ENCODE results near the gene PIP. TPM values are rescaled to one million over a fixed set of nuclear protein-coding genes. Genes with fewer than 3 reads are reported as not detected.

The PIP gene
- total RNA-seq, 1 experiment from 2014 or later = not detected

DNA sequence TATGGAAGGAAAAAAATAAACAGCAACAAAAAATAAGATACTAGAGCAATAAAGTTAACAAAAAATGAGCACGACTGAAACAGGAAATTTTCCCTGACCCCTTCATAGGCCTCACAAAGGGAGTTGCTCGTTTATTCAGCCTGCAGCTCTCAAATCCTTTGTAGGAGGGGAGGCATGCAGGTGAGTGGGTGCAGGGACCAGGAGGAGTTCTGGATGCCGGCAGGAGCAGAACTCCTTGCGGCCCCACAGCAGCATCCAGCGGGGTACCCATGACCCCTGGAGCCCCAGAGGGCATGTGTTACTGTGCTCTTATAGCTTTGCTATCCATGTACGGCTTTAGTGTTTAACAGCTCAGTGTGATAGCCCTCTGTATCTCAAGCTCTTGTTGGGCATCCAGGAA, 57.1 kb downstream of the PIP start:
- no peak for DNase-seq
- Histone ChIP-seq H3K9me3 (no peaks in the 10 kb centered on the region), H3K4me1 (no peaks in the 10 kb centered on the region), H3K4me3 (ENCODE audit: low read depth, low read length) (no peak overlapping the region), H3K36me3 (ENCODE audit: control insufficient read depth, insufficient read depth, low read length) (no peaks in the 10 kb centered on the region), H3K27me3 (replicated peaks; ENCODE audit: control insufficient read depth, insufficient read depth, low read length) (no peaks in the 10 kb centered on the region; the same call in 1 of the 2 replicates)
- Mint-ChIP-seq H3K36me3 (ENCODE audit: insufficient read depth, unreplicated experiment) (no peaks in the 10 kb centered on the region), H3K4me1 (ENCODE audit: low read depth, unreplicated experiment) (no peaks in the 10 kb centered on the region), H3K4me3 (ENCODE audit: unreplicated experiment) (no peak overlapping the region), H3K27ac (ENCODE audit: unreplicated experiment) (no peak overlapping the region), H3K27me3 (ENCODE audit: insufficient read depth, unreplicated experiment) (peaks cover 12% of the 10 kb centered on the region), H3K9me3 (ENCODE audit: unreplicated experiment) (no peaks in the 10 kb centered on the region)
- ChIA-PET CTCF (no interaction called here), POLR2A (no interaction called here)
- TF ChIP-seq, protein P1, sequence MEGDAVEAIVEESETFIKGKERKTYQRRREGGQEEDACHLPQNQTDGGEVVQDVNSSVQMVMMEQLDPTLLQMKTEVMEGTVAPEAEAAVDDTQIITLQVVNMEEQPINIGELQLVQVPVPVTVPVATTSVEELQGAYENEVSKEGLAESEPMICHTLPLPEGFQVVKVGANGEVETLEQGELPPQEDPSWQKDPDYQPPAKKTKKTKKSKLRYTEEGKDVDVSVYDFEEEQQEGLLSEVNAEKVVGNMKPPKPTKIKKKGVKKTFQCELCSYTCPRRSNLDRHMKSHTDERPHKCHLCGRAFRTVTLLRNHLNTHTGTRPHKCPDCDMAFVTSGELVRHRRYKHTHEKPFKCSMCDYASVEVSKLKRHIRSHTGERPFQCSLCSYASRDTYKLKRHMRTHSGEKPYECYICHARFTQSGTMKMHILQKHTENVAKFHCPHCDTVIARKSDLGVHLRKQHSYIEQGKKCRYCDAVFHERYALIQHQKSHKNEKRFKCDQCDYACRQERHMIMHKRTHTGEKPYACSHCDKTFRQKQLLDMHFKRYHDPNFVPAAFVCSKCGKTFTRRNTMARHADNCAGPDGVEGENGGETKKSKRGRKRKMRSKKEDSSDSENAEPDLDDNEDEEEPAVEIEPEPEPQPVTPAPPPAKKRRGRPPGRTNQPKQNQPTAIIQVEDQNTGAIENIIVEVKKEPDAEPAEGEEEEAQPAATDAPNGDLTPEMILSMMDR (IDR thresholded peaks at IDR 0.05; ENCODE audit: insufficient read depth in 1 of 2, low read depth in 1 of 2, low read length in 1 of 2, severe bottlenecking in 1 of 2, unreplicated experiment in 1 of 2) = no peak
- BruUV-seq (replicated peaks) = no TSS peak
- intact Hi-C loops (cut with micrococcal nuclease; ENCODE audit: unreplicated experiment) = no loop called here

Other genes with a start within 250 kb of the PIP start
- gene TRPV6, start 246.3 kb upstream of the PIP start, total RNA-seq (2022) = 2.3 and 4.0 TPM in 2 replicates
- gene TRPV5, start 198.3 kb upstream of the PIP start, total RNA-seq (2022) = not detected in 2 replicates
- not detected in 2 replicates for gene LLCFC1, start 192.6 kb upstream of the PIP start, total RNA-seq (2022)
- 0.35 TPM in 1 of 2 replicates, not detected in the other for gene KEL, start 169.7 kb upstream of the PIP start, total RNA-seq (2022)
- gene OR9A2, start 104.9 kb upstream of the PIP start, total RNA-seq (2022) = not detected in 2 replicates
- not detected in 2 replicates for gene OR6V1, start 79.7 kb upstream of the PIP start, total RNA-seq (2022)
- not detected in 2 replicates for gene TAS2R39, start 51.3 kb downstream of the PIP start, total RNA-seq (2022)
- gene TAS2R40, start 90.0 kb downstream of the PIP start, total RNA-seq (2022) = not detected in 2 replicates
- gene GSTK1, start 131.4 kb downstream of the PIP start, total RNA-seq (2022) = 127 and 134 TPM in 2 replicates
- gene TMEM139, start 152.9 kb downstream of the PIP start, total RNA-seq (2022) = 19.1 and 26.2 TPM in 2 replicates
- gene CASP2, start 156.3 kb downstream of the PIP start, total RNA-seq (2022) = 51.7 and 62.0 TPM in 2 replicates
- gene CLCN1, start 184.0 kb downstream of the PIP start, total RNA-seq (2022) = 1.8 and 1.9 TPM in 2 replicates
- gene FAM131B, start 230.6 kb downstream of the PIP start, total RNA-seq (2022) = 20.2 and 22.3 TPM in 2 replicates
- gene ZYX, start 249.3 kb downstream of the PIP start, total RNA-seq (2022) = 147 and 160 TPM in 2 replicates